OCI-LY7 (cell line): ENCODE results near the gene POMGNT2.

Experiments used
- CTCF ChIP-seq: fragments of 200-600 bp; sonication (generic); conservative IDR thresholded peaks from 2 replicates; pipeline ENCODE4 v1.5.1; 2014; ENCODE audit warnings: mild to moderate bottlenecking, antibody characterized with exemption, low read length, moderate library complexity, mixed read lengths
- EZH2phosphoT487 ChIP-seq: fragments of 200-600 bp; sonication (generic); IDR thresholded peaks from 2 replicates; pipeline ENCODE4 v1.6.1; 2018; ENCODE audit warnings: low read depth, borderline replicate concordance, mild to moderate bottlenecking, mixed run types, antibody characterized with exemption, low read length, moderate library complexity, mixed read lengths

- TF ChIP-seq EZH2phosphoT487 = no peak
- no peak for TF ChIP-seq CTCF
Measured at GRCh38 chr3:43061101-43061895, 44.6 kb downstream of the POMGNT2 start.
